ENCODE data around the gene HAVCR2.

Gene HAVCR2

DNA sequence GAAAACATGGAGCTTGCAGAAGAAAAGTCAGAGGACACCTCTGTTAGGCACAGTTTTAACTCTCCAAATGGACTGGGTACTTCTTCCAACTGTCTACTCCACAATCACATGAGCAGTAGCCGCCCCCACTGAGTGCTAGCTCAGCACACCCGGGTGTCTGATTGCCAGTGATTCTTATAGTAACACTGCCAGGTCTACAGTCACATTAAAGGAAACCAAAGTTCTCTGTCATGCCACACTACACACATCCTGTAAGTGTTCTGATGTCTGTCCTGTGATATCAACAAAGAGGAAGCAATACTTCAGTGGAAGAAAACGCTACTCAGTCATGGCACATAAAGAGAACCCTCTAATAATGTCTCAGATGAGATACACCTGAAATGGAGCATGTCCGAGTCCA, at the start of gene HAVCR2:
Gene HAVCR2, minus strand, starts transcription at position 69 of the 400 bp plus-strand sequence. Its CDS starts 61 bp downstream, at position 8.
- no peak for DNase-seq

DNA sequence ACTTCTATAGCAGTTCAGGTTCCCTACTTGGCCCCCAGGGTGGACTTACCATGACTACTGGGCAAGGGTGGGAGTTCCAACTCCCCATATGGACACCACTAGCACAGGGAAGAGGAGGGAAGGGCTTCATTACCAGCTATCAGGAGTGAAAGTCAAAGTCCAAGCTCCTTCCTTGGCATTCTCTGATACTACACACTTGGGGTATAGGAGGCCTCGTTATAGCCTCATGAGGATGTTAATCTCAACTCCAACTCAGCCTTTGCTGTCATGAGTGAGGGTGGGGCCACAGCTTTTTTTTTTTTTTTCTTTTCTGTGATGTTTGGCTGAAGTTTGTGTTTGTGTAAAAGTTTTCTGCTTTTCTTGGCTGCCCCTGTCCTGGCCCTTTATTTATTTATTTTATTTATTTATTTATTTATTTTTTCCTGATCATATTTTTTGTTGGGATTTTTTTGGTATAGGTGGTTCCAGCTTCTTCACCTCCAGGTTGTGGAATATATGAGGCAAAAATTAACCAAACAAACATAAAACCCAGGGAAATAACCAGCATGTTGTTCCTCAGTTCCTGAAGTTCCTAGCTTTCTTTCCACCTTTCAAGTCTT, 48.5 kb upstream of the HAVCR2 start:
- DNase-seq, result no peak

DNA sequence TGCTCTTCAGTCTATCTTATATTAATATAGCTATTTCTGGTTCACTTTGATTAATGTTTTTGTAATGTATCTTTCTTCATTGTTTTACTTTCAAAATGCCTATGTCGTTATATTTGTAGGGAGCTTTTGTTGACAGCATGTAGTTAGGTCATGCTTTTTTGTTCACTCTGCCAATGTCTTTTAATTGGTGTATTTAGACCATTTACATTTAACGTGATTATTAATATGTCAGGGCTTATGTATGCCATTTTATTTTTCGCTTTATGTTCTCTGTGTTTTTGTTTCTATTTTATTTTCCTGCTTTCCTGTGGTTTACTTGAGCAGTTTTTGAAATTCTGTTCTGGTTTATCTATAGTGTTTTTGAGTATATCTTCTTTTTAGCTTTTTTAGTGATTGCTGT, 46.5 kb upstream of the HAVCR2 start:
- no peak for DNase-seq

DNA sequence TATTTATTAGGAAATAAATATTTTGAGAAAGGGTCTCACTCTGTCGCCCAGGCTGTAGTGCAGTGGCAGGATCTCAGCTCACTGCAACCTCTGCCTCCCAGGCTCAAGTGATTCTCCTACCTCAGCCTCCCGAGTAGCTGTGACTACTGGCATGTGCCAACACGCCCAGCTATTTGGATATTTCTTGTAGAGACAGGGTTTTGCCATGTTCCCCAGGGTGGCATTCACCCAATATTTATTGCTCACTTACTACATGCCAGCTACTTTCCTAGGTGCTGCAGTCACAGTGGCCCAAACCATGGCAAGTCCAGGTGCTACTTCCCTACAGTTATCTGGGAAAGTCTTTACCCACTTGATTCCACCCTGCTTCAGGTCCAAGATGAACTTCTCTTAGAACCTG, 42.2 kb upstream of the HAVCR2 start:
- no peak for DNase-seq

DNA sequence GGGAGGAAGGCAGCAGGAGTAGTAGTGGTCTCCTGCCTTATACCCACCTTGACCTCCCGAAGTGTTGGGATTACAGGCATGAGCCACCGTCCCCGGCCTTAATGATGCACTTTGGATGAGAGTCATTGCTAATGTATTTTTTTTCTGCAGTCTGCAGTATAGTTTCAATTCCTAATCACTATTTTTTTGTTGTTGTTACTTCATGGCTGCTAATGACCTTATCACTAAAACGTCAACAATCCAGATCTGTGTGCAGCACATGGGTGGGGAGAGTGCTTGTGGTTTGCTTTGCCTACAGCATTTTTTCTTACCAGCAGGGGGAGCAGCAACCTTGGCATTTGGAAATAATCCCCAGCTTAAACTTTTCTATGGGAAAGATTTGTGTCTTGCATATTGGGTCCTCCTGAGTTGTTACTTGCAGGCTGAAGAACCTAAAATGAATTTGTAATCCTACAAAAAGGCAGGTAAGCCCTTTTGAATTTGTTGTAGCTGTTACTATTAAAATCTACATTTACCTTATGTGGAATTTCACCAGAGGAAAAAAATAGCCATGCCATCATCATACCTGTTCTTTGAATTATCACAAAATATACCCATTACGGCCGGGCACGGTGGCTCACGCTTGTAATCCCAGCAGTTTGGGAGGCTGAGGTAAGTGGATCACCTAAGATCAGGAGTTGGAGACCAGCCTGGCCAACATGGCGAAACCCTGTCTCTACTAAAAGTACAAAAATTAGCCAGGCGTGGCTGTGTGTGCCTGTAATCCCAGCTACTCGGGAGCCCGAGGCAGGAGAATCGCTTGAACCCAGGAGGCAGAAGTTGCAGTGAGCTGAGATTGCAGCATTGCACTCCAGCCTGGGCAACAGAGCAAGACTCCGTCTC, 40.1 kb upstream of the HAVCR2 start:
- peak; percentile 57 for DNase-seq

DNA sequence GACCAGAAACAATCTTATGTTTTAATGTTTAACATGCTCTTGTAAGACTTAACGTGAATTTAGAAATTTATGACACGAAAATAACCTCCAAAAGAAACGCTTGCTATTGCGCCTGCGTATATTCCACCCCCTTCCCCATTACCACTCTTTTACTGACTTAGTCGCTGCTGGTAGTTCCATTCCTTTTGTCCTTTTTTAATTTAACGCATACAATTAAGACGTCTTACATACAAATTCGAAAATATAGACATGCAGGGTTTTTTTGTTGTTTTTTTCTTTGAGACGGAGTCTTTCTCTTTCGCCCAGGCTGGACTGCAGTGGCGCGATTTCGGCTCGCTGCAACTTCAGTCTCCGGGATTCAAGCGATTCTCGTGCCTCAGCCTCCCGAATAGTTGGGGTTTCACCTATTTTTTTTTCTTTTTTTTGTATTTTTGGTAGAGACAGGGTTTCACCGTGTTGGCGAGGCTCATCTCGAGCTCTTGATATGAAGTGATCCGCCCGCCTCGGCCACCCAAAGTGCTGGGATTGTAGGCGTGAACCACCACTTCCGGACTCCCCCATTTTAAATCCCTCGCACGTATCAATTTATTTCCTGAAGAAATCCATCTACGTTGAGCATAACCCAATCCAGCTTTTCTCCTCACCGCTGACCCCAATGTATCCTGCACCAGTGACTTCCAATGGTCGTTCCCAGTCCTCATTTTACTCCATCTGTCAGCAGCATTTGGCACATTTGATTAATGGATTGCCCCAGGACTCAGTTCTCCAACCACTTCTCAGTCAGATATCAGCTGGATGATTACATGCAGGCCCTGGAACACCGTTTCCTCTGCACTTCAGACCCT, 34.5 kb upstream of the HAVCR2 start:
- peak; percentile 57 for DNase-seq

DNA sequence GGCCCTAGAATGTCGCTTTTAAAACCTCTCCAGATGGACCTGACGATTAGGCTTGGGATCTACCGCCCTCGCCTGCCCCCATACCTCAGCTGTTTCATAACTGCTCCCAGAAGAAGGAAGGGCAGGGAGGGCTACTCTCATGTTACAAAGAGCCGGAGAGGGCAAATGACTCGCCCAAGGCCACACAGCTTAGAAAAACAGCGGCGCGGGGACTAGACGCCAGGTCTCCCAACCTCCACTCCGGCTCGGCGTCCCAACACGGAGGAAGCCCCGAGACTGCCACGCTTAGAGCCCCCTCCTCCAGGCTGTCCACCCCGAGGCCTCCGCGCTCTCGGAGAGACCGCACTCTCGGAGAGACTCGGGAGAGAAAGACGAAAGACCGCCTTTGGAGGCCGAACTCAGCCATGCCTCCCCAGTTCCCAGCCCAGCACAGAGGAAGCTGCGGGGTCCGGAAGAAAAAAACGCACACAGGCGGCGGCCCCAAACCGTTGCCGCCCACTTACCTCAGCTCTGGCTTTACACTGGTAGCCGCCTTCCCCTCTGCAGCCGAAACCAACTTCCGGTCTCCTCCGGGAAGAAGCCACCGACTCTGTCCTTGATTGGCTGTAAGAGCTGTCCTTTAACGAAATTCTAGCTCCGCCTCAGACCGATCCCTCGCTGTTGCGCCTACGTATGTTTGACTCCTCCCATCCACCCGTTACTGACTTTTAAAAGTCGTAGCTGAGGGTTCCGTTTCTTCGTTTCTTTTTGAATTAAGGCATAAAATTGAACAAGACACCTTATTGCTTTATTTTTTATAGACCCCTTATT, 33.7 kb upstream of the HAVCR2 start, which contains the start of gene MED7:
Gene MED7, minus strand, starts transcription at position 549 of the 810 bp plus-strand sequence. CDS start 3,434 bp downstream, outside the sequence.
- DNase-seq, result peak; percentile 98

DNA sequence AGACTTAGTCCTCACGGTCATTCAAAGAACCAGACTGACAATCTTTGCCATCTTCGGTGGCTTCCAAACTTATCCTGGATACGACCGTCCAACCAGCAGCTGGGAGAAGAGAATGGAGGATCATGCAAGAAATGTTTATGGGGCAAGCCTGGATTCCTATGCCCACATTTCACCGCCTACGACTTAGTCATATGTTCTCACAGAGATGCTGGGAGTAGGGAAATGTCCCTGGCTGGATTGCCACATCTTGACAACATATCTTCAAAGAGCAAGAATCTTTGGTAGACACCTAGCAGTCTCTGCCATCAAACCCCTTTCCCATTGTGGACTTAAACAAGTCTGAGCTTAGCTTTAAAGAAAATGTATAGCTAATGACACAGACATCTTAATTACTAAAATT, 28.8 kb upstream of the HAVCR2 start:
- DNase-seq, result no peak

DNA sequence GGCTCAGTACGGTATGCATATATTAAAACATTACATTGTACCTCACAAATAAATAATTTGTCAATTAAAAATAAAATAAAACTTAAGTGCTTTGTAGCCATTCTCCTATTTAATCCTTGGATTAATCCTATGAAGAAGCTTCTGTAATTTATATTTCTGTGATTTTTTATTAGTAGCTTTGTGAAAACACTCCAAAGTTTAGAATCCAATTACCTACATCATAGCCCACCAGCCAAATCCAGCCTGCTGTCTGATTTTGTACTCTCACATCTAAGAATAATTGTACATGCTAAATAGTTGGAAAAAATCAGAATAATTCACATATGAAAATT, 23.4 kb upstream of the HAVCR2 start:
- no peak for DNase-seq

DNA sequence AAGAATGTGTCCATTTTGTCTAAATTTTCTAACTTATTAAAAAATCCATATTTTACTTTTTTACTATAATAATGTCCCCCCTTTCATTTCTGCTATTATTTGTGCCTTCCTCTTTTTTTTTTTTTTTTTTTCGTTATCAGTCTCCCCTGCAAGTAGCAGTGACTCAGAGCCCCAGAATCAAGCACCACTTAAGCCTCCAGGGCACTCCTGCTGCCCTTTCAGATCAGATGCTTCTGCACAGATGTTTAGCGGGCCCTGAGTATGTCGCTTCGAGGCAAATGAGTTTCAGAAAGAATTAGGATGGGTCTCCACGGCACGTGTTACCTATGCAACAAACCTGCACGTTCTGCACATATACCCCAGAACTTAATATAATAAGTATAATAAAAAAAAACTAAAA, 22.1 kb upstream of the HAVCR2 start:
- DNase-seq, result no peak

DNA sequence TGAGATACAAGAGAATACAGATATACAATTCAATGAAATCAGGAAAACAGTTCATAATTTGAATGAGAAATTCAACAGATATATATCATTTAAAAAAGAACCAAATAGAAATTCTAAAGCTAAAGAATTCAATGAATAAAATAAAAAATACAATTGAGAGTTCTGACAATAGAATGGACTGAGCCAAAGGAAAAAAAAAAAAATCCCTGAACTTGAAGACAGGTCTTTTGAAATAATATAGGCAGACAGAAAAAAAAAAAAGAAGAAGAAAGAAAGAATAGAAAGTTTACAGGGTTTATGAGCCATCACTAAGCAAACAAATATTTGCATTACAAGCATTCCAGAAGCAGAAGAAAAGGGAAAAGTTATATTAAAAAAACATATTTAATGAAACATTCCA, 12.9 kb upstream of the HAVCR2 start:
- no peak for DNase-seq

DNA sequence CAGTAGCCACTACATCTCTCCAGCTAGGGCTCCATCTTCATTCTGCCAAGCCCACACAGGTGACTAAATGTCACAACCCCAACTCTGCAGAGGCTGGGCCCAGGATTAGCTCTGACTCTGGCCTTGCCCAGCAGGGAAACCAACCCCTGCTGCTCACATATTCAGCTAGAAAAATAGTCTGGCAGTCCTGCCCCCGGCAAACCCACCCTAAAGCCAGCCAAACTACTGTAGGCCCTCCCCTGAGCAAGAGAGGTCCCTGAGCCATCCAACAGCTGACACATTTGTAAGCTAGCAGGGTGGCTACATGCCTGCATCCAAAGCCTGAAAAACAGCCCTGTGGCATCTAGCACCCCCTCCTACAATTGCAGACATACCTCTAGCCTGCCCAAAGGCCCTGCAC, 11.3 kb upstream of the HAVCR2 start:
- DNase-seq, result no peak

DNA sequence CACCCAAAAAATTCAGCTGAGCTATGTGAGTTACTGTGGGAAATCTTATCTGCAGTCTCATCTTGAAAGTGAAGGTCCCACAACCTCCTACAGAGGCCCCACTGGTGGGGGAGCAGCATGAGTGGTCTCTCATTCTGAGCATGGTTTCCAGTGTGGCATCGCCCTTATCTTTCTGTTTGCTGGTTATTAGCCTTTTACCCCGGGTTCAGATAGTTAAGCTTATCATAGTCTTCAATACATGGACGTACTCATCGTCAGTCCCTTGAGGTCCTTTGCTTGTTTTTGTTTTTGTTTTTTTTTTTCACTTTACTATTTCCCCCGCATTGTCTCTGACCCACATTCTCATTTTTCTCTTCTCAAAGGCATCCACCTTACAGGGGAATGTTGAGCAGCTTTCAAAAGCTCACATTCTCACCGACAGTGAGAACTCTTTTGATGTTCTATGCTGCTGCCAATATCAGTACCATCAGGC, 7.7 kb upstream of the HAVCR2 start:
- DNase-seq, result no peak

DNA sequence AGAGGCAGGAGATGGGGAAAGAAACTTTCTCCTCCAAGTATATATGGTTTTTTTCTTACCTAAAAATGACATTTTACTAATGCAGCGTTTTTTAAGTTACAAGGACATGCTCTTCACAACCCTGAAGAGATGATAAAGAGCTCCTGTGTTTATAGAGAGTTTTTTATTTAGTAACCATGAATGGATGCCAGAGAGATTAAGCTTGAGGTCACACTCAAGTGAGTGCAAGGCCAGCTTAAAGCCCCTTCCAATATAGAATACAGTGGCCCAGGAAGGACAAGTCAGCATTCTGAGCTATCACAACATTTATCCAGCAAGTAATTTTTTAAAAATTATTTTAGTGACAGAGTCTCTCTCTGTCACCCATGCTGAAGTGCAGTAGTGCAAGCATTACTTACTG, 6.7 kb upstream of the HAVCR2 start:
- DNase-seq, result no peak

DNA sequence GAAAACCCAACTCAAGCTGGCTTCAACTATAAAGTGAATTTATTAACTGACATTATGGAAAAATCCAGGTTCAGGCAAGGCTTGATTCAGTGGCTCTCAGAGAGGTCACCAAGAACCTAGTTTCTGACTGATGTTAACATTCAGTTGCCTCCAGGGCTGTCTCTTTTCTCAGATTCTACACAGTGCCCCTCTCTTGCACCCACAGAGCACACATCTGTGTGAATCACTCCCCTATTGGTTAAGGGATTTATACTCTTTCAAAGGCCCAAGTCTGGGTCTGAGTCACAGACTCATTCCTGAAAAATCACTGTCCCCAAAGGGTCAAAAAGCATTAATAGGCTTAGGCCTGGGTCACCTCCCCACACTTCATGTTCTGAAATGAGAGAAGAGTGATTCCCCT, 6.2 kb upstream of the HAVCR2 start:
- no peak for DNase-seq

DNA sequence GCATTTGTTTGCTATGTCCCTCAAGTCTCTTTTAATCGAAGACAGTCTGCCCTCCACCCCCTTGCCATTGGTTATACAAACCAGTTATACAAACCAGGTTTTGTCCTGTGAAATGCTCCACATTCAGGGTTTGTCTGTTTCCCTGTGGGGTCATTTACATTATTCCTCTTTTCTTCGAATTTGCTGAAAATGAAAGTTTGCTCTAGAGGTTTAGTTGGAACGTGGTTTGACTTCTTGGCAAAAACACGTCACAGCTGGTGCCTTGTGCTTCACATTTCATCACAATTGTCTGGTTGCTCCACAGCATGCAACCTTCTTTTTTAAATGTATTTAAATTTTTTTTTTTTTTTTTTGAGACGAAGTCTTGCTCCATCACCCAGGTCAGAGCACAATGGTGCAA, 4.2 kb upstream of the HAVCR2 start:
- DNase-seq, result no peak

DNA sequence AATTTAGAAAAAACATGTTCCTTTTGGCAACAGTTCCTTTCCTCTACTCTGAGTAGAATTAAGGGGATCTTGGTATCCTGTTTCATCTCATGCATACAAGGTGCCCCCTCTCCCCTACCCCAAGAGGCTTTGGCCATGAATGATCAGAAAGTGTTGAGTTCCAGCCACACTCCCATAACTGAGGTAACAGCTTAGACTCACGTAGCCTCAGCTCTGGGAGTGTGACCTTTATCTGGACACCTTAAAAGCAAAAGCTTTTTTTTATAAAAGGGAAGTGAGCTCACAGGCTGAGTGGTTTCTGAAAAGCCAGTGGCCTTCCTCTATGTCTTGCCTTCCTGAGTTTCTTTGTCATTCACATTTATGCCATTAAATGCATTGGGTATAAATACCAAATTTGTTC, 900 bp upstream of the HAVCR2 start:
- DNase-seq, result no peak

DNA sequence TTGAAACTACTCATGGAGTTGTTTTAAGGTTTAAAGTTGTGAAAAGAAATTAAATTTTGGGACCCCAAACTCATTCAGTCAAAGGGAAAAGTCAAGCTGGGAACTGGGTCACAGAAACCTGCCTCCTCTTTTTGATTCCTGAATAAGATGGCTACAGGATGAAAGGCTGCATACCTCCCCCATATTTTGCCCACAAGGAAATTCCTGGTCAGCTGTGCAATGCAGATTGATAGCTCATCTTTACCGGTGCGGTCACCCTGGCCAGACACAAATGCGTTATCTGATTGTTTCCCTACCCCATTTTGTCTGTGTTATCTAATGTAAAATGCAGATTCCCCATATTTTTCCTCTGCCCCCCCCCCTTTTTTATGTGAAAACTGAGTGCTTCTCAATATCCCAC, 1.3 kb downstream of the HAVCR2 start:
- no peak for DNase-seq

DNA sequence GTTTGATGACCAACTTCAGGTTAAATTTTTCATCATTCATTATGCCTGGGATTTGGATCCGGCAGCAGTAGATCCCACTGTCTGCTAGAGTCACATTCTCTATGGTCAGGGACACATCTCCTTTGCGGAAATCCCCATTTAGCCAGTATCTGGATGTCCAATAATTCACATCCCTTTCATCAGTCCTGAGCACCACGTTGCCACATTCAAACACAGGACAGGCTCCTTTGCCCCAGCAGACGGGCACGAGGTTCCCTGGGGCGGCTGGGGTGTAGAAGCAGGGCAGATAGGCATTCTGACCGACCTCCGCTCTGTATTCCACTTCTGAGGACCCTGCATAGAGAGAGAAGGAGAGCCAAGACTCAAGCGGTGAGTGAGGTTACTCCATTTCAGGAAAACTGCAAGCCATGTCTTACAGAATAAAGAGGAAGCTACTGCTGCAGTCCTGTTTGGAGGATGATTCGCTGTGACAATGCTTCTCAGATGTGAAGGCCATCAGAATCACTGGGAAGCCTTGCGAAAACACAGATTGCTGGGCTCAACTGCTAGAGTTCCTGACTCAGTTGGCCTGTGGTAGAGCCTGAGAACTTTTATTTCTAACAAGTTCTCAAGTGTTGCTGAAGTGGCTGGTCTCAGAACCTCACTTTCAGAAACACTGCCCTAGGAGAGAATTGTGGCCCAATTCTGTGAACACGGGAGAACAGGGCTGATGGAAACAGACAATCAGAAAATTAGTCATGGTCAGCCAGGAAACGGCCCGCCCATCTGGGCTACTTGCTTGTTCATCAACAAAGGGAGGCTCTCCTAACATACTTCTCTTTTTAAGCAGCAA, 2.0 kb downstream of the HAVCR2 start:
- no peak for DNase-seq

DNA sequence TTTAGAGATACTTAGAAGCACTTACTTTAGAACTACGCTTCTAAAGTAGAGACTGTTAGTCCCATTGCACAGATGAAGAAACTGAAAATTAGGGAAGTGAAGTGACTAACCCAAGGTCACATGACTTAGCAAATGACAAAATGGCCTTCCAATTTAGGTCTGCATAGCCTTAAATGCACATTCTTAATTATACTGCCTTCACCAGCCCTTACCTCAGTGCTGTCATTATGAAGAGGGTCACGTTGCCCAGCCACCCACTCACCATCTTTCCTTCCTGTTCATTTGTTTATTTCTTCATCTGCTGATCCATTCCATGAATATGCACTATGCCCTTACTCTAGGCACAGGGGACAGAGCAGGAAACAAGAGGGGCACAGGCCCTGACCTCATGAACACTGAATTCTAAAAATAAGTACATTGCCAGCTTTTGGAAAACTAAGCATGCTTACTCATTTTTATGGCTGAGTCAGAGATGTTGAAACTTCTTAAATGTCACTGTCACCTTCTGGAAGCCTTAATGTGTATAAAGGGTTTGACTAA, 8.6 kb downstream of the HAVCR2 start:
- DNase-seq, result no peak

DNA sequence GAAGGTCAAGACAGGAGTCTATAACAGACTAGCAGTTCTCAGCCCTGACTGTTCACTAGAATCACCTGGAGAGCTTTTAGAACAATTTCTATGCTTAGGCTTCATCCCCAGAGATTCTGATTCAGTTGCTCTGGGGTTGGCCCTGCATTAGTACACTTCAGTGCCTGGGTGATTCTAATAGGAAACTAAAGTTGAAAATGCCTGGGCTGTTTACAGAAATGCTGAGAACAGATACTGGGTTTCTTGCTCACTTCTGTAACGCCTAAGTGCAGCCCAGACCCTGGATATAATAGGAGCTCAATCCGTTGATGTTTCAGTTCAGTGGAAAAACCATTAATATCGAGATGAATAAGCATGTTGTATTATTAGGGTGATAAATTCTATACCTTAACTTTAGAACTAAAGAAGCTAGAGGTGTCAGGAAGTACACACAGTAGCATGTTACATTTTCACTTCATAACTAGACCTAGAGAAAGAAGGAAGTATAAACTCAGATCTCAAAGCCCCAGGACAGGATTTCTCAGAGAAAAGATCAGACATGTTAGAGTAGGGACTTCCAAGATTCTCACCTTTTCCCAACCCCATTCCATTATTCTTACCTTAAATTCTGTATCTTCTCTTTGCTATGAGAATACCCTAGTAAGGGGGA, 20.4 kb downstream of the HAVCR2 start:
- DNase-seq, result no peak

All from NCI-H2029 (cell line).